ENCODE results near the gene WSCD1.

DNA sequence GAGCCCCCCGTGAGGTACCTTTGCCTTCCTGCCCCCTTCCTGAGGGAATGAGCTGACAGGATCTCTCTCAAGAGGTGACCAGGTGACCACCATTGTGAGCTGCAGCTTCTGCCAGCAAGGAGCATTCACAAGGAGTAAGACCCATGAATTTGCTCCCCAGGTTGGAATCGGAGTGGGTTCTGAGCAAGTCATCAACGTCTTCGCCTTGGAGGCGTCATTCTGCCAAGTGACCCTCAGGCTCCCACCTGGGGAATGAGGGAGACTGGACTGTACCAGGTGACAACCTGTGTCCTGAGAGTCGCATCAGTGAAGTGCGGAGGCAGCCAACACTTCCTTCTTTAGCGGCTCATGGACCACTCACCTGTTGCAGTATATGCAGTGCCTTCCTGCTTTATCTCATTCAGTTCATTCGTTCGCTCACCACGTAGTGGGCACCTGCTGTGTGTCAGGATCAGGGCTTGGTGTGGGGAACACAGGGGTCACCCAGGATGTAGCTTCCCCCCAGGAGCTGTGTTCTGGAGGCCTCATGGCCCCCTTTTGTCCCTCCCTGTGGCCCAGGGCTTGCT lies 22.8 kb downstream of the WSCD1 start:
- no peak for TF ChIP-seq POLR2A (IDR thresholded peaks at IDR 0.05)
- TF ChIP-seq, protein P1, sequence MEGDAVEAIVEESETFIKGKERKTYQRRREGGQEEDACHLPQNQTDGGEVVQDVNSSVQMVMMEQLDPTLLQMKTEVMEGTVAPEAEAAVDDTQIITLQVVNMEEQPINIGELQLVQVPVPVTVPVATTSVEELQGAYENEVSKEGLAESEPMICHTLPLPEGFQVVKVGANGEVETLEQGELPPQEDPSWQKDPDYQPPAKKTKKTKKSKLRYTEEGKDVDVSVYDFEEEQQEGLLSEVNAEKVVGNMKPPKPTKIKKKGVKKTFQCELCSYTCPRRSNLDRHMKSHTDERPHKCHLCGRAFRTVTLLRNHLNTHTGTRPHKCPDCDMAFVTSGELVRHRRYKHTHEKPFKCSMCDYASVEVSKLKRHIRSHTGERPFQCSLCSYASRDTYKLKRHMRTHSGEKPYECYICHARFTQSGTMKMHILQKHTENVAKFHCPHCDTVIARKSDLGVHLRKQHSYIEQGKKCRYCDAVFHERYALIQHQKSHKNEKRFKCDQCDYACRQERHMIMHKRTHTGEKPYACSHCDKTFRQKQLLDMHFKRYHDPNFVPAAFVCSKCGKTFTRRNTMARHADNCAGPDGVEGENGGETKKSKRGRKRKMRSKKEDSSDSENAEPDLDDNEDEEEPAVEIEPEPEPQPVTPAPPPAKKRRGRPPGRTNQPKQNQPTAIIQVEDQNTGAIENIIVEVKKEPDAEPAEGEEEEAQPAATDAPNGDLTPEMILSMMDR (IDR thresholded peaks at IDR 0.05), result no peak

Data from adrenal gland (tissue), 5 donors.